HG02678 (cell line): ENCODE data around the gene SMOC2.

Experiments used
- ATAC-seq: cut with Tn5 transposase; IDR thresholded peaks from one replicate; pipeline ENCODE4 v1.9.1; 2021; ENCODE audit warnings: mild to moderate bottlenecking, moderate library complexity; ENCODE audit not compliant: unreplicated experiment

Gene SMOC2

GRCh38 chr6:168440520-168441433 is at the start of gene SMOC2:
TSS of gene SMOC2 (plus strand) at chr6:168441184. CDS start at chr6:168441371, 187 bp downstream.
- ATAC-seq = no peak

- ATAC-seq = no peak
These were observed 47.7 kb upstream of the SMOC2 start for GRCh38 chr6:168393126-168393870.

GRCh38 chr6:168394606-168395005 is 46.4 kb upstream of the SMOC2 start:
- no peak for ATAC-seq

DNA sequence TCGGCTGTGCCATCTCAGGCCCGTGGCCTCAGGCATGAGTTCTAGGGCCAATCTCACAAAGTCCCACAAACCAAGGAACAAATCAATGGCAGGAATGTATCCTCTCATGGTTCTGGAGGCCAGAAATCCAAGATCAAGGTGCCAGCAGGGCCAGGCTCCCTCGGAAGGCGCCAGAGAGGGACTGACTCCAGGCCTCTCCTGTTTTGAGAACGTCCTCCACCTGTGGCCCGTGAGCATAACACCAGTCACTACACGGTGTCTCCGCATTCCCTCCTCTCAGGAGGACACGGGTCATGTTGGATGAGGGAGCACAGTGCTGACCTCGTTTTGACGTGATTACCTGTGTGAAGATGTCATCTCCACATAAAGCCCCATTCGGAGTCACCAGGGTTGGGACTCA is 45.0 kb upstream of the SMOC2 start:
- no peak for ATAC-seq

- no peak for ATAC-seq
These were observed 44.4 kb upstream of the SMOC2 start for GRCh38 chr6:168396561-168396960.

DNA sequence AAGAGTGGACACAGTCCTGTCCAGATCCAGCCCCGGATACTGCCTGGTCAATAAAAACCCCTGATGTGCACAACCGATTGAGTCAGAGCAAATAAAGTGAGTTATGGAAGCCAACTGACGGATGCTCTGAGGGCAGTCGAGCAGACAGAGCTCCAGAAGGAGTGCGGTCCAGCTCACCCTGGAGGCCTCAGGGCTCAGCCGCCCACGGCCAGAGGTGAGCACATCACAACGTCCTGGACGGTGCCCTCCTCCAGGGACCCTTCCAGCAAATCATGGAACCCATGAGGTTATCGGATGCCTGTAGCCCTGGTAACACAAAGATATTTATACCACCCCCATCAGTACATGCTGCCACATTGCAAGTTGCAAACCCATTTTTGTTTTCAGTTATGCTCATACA is 44.0 kb upstream of the SMOC2 start:
- ATAC-seq = no peak

DNA sequence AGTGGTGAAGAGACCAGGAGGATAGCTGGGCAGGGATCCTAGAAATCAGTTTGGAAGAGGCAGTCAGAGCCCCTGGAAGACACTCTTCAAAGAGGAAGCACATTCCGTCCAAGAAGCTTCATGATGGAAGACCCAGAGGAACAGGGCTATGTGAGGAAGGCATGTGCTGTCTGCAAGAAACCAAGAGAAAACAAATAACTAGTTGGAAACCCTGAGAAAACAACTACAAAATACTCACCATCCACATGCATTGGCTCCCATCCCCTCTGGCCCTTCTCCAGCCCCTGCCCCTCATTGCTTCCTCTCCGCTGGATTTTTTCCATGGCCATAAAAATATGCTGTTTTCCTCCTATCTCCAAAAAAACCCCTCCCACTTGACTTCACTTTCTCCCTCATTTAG is 40.9 kb upstream of the SMOC2 start:
- no peak for ATAC-seq

GRCh38 chr6:168403370-168404005 is 37.5 kb upstream of the SMOC2 start:
- no peak for ATAC-seq

- no peak for ATAC-seq
These were observed 36.4 kb upstream of the SMOC2 start for GRCh38 chr6:168404560-168404959.

GRCh38 chr6:168407842-168408241 is 33.1 kb upstream of the SMOC2 start:
- no peak for ATAC-seq

- ATAC-seq = no peak
These were observed 32.4 kb upstream of the SMOC2 start for GRCh38 chr6:168408504-168409136.

GRCh38 chr6:168410035-168410434 is 30.9 kb upstream of the SMOC2 start:
- no peak for ATAC-seq

DNA sequence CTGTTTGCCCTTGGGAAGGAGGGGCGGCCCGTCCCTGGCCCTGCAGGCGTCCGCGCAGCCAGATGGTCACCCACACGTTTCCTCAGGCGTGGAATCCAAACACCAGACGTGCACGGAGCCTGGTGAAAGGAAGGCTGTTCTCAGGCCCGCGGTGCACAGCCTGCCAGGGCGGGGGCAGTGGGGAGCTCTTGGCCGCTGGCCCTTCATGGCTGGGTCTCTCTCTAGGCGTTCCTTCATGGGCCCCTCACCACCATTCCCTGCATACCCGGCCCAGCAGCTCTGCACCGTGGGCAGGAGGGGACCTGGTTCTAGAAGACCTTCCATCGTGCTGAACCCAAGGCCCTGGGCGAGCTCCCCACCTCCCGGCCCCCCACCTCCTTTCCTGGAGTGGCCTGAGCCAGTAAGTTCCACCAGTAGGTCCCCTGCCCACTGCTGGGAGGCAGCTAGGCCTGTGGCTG is 30.4 kb upstream of the SMOC2 start:
- ATAC-seq = no peak

DNA sequence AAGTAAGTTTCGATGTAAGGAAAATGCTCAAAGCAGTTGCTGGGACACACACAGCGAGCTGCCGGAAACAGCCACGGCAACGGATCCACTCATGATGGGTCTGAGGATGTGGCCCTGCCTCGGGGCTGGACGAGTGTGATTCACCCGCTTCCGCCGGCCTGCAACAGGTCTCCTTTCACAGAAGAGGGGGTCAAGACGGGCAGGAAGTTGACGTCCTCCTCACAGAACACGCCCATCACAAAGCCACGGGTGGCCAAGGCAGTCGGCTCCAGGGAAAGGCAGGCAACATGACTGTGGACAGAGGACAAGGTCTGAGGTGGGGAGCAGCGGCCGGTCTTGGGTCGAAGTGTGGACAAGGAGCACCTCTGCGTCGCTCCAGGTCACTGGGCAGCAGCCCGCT is 29.9 kb upstream of the SMOC2 start:
- no peak for ATAC-seq

GRCh38 chr6:168411793-168412192 is 29.2 kb upstream of the SMOC2 start:
- no peak for ATAC-seq

- ATAC-seq = no peak
These were observed 28.5 kb upstream of the SMOC2 start for GRCh38 chr6:168412456-168412855.

- ATAC-seq = no peak
These were observed 27.8 kb upstream of the SMOC2 start for GRCh38 chr6:168413018-168413720.

DNA sequence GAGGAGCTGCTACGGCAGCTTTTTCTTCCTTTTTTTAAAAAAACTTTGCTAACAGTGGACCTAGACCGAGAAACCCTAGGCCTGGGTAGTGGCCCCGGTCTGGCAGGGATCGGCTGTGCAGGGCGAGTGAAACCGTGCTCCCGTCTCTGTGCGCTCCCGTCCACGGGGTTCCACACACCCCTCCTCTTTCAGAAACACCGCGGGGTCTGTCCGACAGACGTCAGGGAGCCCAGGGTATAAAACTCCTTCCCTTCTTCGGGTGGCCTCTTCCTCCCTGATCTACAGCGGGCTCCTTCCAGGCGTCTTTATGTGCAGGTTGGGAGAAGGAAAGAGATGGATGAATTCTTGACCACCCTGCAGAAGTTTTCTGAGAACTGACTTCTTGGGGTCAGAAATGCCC is 27.1 kb upstream of the SMOC2 start:
- no peak for ATAC-seq

DNA sequence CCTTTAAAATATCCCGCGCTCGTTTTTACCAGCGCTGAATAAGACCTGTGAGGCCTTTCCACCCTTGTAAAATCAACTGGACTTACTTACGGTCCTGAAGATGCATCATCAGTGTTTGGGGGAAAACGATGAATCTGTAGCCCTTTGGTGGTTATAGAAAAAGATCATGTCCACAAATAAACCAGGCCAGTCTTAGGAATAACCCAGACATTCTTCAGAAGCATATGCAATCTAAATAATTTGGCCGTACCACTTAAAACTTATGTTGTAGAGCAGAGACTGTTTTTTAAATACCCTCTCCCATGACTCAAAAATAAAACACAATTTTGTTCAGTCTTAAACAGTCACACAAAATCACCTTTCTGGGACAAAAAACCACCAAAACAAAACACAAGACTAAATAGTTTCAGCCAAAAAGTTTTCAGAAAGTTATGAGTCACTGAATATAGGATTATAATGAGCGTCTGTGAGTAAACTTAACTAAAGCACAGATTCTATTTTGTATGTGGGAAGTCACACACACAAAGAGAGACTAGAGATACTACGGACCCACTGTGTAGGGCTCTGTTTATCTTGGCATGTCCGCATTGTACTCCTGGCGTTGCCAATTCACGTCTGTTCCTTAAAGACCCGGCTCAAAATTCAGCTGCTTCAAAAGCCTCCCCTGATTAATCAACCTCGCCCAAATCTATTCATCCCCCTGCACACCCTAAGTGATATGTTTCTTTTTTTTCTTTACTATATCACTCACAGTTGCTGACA is 26.5 kb upstream of the SMOC2 start:
- ATAC-seq = no peak
